GM18858 (cell line): ENCODE results near the gene CREB1.

Experiments used
- ATAC-seq: cut with Tn5 transposase; IDR thresholded peaks from one replicate; pipeline ENCODE4 v1.9.1; 2021; ENCODE audit not compliant: unreplicated experiment

Gene CREB1

GRCh38 chr2:207503234-207503633, 26.5 kb upstream of the CREB1 start:
- ATAC-seq: peak; percentile 56

DNA sequence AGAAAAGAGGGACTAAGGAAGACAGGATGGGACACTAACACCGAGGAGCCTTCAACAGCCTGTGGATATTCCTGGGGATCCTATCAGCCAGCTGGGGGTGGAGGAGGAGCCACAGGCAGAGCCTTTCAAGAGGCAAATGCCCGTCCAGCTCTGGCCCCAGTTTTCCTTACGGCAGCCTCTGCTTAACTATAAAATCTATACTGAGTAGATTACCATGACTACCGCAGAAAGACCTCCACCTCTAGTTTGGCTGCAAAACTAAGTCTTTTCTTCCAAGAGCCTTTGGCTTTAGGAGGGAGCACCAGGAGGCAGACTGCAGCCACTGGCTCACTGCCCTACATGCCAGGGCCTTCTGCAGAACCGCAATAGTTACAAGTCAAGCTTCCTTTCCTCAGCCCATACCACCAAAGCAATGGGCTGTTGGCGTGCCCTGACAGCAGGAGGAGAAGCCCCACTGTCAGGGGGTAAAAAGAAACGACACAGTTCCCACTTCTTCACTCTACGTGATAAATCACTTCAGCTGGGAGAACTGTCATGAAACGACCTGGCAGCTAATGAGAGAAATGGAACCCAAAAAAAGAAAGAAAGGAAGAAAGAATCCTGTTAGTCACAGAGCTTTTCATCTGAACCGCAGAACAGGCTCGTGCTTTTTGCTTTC, 25.1 kb upstream of the CREB1 start:
- ATAC-seq: no peak

GRCh38 chr2:207505171-207505570, 24.6 kb upstream of the CREB1 start:
- no peak for ATAC-seq

- no peak for ATAC-seq
These were observed 24.0 kb upstream of the CREB1 start for GRCh38 chr2:207505728-207506127.

DNA sequence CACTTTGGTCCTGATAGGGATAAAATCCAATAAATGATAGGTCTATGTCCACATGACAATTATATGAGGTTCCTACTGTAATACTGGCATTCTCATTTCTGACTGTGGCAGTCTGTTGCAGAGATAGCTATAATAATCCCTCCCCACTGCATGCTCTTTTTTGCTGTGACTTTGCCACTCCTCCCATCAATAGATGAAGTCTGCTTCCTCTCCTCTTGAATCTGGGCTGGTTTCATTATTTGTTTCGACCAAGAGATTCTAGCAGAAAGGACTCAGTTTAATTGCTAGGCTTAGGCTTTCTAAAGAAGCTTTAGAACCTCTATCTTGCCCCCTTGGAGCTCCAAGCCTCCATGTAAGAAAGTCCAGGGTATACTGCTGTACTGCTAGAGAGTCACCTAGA, 23.3 kb upstream of the CREB1 start:
- no peak for ATAC-seq

- ATAC-seq: no peak
These were observed 19.6 kb upstream of the CREB1 start for GRCh38 chr2:207510148-207510547.

DNA sequence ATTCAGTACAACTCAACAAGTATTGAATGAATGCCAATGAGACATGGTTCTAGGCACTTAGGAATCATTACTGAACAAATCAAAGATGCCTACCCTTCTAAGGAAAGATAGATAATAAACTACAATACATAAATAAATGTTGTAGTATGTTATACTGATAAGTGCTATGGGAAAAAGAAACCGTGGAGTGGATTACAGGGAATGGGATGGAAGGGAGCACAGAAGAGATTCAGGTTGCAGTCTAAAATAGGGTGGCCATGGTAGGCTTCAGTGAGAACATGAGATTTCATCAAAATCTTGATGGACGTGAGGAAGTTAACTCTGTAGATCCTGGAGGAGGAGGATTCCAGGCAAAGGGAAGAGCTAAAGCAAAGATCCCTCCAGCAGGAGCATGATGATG, 17.9 kb upstream of the CREB1 start:
- no peak for ATAC-seq

DNA sequence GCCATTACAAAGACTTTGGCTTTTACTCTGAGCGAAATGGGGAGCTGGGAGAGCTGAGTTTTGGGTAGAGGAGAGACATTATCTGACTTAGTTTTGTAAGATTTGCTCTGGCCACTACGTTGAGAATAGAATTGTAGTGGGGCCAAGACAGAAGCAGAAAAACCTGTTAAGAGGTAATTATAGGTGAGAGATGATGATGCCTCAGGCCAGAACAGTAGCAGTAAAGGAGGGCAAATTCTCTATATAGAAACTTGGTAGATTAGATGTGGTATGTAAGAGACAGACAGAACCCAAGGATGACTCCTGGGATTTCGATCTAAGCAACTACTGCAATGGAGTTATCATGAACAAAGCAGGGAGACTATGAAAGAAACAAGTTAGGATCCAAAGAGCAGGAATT, 17.4 kb upstream of the CREB1 start:
- no peak for ATAC-seq

DNA sequence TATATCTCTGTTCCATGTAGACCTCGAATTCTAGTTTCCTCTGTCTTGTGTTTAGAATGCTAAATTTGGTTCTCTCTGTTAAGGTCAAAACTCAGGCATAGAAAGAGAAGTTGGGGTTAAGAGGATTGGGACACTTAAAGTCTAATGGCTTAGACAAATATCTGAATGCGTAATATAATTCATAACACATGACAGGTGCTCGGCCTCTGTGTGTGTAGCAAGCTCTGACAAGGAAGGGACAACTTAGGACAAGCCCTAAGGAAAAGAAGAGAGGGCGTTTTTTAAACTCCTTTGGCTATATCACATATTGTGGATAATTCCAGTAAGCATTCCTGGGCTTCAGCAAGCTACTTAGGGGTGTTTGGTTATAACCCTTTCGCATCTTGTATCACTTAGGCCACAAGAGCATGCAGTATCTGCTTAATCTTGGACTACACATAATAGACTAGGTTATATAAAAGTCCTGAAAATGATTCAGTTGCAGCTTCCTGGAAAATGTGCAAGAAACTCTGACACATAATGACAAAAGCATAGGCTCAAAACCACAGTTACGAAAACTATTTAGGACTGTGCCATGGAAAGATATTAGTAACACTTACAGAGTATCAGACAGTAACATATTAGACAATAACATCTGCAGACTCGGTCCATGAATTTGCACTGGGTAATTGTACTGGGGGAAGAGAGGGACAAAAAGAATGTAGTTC, 16.1 kb upstream of the CREB1 start:
- no peak for ATAC-seq

DNA sequence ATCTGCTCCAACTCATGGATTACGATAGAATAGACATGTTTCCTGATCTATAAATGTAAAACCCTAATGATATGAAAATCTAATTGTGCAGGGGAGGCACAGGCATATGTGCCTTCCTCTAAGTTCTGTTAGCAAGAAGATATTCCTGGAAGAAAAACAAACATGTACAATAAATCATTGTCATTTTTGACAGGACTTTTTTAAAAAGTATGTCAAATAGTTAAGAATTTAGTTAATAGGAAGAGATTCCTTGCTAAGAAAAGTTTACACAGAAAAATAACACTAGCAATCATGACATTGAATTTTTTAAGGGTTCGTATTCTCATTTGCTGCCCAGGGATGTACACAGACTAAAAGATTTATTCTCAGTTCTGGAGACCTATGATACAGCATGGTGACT, 15.3 kb upstream of the CREB1 start:
- ATAC-seq: no peak

DNA sequence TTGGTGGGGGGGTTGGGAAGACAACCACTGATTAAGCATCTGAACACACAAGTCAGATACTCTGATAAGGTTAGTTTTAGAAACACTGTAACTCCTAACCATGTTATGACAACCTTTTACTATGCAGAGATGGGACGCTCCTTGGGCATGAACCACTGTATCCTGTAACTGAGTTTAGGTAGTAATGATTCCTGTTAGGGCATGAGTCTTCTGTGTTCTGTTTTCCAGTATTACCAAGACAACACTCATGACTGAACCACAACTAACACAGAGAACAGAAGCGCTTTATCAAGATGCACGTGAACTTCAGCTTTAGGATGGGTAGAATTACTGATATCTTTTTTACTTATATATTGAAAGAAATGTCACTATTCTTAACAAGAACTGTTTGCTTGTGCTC, 14.1 kb upstream of the CREB1 start:
- no peak for ATAC-seq

- ATAC-seq: no peak
These were observed 13.6 kb upstream of the CREB1 start for GRCh38 chr2:207516206-207516605.

DNA sequence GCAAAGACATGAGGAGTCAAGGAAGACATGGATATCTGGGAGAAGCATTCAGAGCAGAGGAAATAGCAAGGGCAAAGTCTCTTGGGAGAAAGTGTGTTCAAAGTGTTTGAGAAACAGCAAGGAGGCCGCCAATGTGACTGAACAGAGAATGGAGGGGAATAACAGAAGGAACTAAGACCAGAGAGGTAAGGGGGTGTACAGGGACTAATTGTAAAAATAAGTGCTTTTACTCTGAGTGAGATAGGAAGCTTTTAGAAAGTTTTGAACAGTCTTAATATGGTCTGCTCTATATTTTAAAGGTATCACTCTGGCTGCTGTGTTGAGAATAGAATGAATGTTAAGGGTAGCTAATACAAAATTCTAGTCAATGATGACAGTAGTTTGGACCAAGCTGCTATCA, 6.8 kb upstream of the CREB1 start:
- ATAC-seq: no peak

- ATAC-seq: no peak
These were observed 4.5 kb upstream of the CREB1 start for GRCh38 chr2:207525296-207525695.

DNA sequence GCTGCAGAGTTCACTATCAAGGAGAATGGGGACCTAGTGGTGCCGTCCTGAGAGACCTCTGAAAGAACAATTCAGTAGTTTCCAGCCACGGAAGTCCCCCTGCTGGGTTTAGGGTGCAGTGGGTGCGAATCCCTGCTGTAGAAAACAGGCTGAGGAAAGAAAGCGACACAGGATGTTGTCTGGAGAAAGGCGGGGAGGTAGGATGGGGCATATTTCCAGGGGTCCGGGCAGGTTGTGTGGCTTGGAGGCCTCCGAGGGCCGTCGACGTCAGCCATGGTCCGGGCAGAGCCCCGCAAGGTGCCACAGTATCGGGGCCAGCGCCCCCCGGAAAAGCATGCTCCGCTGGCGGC, 807 bp upstream of the CREB1 start:
- peak; percentile 6 for ATAC-seq

- no peak for ATAC-seq
These were observed 634 bp downstream of the CREB1 start for GRCh38 chr2:207530160-207531031.

DNA sequence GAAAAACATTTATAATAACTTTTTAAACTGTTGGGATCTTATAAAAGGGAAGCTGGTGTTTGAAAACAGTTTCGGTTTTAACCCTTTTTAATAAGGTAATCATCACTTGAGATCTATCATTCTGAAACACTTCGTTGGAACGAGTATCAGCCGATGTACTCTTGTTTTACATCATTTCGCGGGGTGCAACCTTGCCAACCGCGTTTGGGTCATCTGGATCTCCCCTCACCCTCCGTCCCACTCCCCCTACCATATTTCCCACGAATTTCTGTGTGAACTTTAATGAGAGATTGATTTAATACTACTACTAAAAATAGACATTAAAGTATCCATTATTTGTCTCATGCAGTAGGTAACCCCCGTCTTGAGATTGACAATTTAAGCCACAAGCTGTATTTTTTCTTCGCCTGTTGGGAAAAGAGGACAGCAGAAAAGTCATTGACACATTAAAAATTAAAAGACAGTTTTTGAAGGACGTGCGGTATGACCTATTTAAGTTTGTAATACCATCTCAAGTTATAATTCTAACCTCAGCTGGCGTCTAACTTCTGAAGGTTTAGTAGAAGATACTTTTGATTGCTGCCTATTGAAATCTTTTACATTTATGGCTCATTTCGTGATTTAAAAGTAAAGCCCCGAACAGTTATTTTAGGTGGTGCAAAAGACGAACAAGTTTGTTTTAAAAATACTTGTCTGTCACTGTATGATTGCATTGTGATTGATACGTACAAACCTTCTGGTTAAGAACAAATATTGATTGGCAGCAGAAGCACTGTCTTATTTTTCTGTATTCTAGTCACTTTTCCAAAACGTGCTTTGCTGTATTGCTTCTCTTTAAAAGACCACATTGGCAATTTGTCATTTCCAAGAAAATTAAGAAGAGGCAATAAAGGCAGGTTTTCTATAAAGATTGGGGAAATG, 1.5 kb downstream of the CREB1 start:
- ATAC-seq: no peak

DNA sequence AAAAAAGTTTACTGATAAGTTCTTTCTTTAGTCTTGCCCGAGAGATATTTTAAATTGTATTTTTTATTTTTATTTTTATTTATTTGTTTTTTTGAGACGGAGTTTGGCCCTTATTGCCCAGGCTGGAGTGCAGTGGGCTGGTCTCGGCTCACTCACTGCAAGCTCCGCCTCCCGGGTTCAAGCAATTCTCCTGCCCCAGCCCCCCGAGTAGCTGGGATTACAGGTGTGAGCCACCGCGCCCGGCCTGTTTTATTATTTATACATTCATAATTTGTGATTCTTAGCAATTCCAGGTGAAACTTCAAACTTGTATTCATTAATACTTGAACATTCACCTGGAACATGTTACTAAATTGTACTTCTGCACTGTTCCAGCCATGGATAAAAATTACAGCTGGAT, 2.9 kb downstream of the CREB1 start:
- ATAC-seq: no peak

GRCh38 chr2:207533461-207534008, 3.8 kb downstream of the CREB1 start:
- ATAC-seq: no peak

GRCh38 chr2:207534417-207534816, 4.7 kb downstream of the CREB1 start:
- no peak for ATAC-seq

DNA sequence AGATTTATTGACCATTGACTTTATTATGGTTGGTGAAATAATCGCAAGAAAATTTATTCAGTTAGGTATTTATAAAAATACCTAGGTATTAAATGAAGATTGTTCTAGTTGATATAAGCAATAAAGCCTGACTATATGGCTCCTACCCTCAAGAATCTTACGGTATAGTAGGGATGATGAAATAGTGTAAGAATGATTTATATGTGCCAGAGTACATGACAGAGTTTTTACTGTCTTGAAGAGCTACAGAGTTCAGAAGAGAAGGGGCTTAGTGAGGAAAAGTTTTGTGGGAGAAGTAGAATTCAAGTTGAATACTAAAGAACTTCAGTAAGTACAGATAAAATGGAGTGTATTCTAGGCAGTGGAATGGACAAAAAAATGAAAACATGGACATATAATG, 9.7 kb downstream of the CREB1 start:
- no peak for ATAC-seq
